Panc1 (cell line): ENCODE data around the gene FHIT. TPM values are rescaled to one million over a fixed set of nuclear protein-coding genes. Genes with fewer than 3 reads are reported as not detected.

Experiments used
- ATAC-seq: fragments of 200-7000 bp; cut with Tn5 transposase; 2 replicates; pipeline ENCODE4 v1.9.1; 2020; ENCODE audit warnings: mild to moderate bottlenecking, moderate library complexity
- BruUV-seq: library from RNA; stranded (reverse); fragments of 400-500 nt; replicated peaks from 2 replicates; lab custom pipeline; 2021; lab: Mats Ljungman, UMichigan
- CTCF ChIA-PET: fragments of 300-600 bp; sonication (Branson Sonifier 250); formaldehyde crosslinking; loops from one replicate; lab custom pipeline; 2022; ENCODE audit warnings: antibody characterized with exemption; lab: Charles Lee
- POLR2A ChIA-PET: fragments of 300-600 bp; sonication (Branson Sonifier 250); formaldehyde crosslinking; loops from one replicate; lab custom pipeline; 2022; ENCODE audit warnings: antibody characterized with exemption; lab: Charles Lee
- DNase-seq: peaks from one replicate; pipeline ENCODE4 v3.0.0-alpha.2; 2010; ENCODE audit warnings: low read depth, low spot score
- H3K27ac ChIP-seq: 2 replicates; pipeline ENCODE4 v1.5.1; 2011; ENCODE audit warnings: mild to moderate bottlenecking, low read length, inconsistent platforms
- H3K27me3 ChIP-seq: fragments of 200-500 bp; sonication (Bioruptor generic); 2 replicates; pipeline ENCODE4 v1.6.0; 2014; ENCODE audit warnings: low read length, inconsistent platforms; ENCODE audit not compliant: control insufficient read depth, insufficient read depth
- H3K36me3 ChIP-seq: fragments of 200-500 bp; sonication (Bioruptor generic); 2 replicates; pipeline ENCODE4 v1.5.1; 2014; ENCODE audit warnings: inconsistent platforms, mild to moderate bottlenecking, low read length, moderate library complexity; ENCODE audit not compliant: control insufficient read depth, insufficient read depth
- H3K4me1 ChIP-seq: 2 replicates; pipeline ENCODE4 v1.5.1; 2011; ENCODE audit warnings: inconsistent platforms, mild to moderate bottlenecking, low read length, moderate library complexity; ENCODE audit not compliant: control insufficient read depth, insufficient read depth
- H3K4me3 ChIP-seq, 2 experiments: 2 replicates each; pipeline ENCODE4 v1.5.1; 2011 to 2012; ENCODE audit warnings: low read depth in 2 of 2, low read length in 2 of 2, mild to moderate bottlenecking in 2 of 2, inconsistent platforms in 1 of 2, moderate library complexity in 1 of 2
- H3K9me3 ChIP-seq: fragments of 200-500 bp; sonication (Bioruptor generic); 2 replicates; pipeline ENCODE4 v1.5.1; 2014; ENCODE audit warnings: low read depth, mild to moderate bottlenecking, inconsistent platforms, low read length, moderate library complexity; ENCODE audit not compliant: control insufficient read depth, insufficient read depth
- POLR2AphosphoS5 ChIP-seq: IDR thresholded peaks from 2 replicates; pipeline ENCODE4 v1.6.1; 2012; ENCODE audit warnings: mild to moderate bottlenecking, low read depth, low read length, moderate library complexity
- SIN3A ChIP-seq: IDR thresholded peaks from 2 replicates; pipeline ENCODE4 v1.6.1; 2012; ENCODE audit warnings: low read depth, mild to moderate bottlenecking, low read length, moderate library complexity, borderline replicate concordance; ENCODE audit not compliant: insufficient read depth
- TCF7L2 ChIP-seq: IDR thresholded peaks from 2 replicates; pipeline ENCODE4 v1.6.1; 2011; ENCODE audit warnings: mild to moderate bottlenecking, low read depth, low read length, inconsistent platforms
- in situ Hi-C: cut with HindIII; loops from 2 replicates; pipeline ENCODE4 v1.10.0; 2016; ENCODE audit warnings: low sequenced_read_pairs, low pct_unique_long_range_greater_than_20kb
- intact Hi-C: fragments of 100-400 bp; cut with micrococcal nuclease; formaldehyde crosslinking; loops from one replicate; pipeline ENCODE4 v1.10.0; 2022; ENCODE audit not compliant: unreplicated experiment
- total RNA-seq: library from RNA; stranded (reverse); gene quantifications from one replicate; pipeline ENCODE4 v1.2.1, GENCODE V29; 2021; ENCODE audit not compliant: unreplicated experiment
- TF ChIP-seq, protein P1 (sequence below), 2 experiments: IDR thresholded peaks; 2 replicates each; pipeline ENCODE4 v1.6.1; 2011 to 2012; ENCODE audit warnings: low read depth in 2 of 2, control low read depth in 1 of 2, low read length in 1 of 2, mild to moderate bottlenecking in 1 of 2, moderate library complexity in 1 of 2; ENCODE audit not compliant: insufficient read depth in 1 of 2
- TF ChIP-seq, protein P2 (sequence below): fragments of 450-650 bp; IDR thresholded peaks from 2 replicates; pipeline ENCODE4 v1.5.1; 2017; ENCODE audit warnings: mild to moderate bottlenecking

The FHIT gene
- total RNA-seq, 1 experiment from 2014 or later = 2.2 TPM

DNA sequence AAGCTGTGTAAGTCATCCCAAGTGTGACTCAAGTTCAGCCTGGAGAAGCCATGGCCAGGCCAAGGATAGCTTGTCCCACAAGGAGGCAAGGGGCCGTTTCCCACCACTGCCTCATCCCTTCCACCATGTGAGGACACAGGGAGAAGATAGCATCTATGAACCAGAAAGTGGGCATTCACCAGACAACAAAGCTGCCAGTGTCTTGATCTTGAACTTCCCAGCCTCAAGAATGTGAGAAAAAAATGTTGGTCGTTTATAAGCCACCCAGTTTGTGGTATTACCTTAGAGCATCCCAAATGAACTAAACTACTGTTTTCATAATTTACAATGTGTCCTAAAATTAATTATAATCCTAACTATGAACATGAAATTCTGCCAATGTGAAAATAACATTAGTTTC lies 1270.7 kb downstream of the FHIT start:
- Histone ChIP-seq H3K27ac (no peak overlapping the region), H3K4me1 (no peaks in the 10 kb centered on the region), H3K9me3 (no peaks in the 10 kb centered on the region), H3K4me3 (no peak overlapping the region), H3K27me3 (no peaks in the 10 kb centered on the region), H3K36me3 (no peaks in the 10 kb centered on the region)
- DNase-seq (no peak), ATAC-seq (no peak)
- no TSS peak for BruUV-seq
- TF ChIP-seq TCF7L2 (no peak), POLR2AphosphoS5 (no peak), SIN3A (no peak)
- TF ChIP-seq, protein P1, sequence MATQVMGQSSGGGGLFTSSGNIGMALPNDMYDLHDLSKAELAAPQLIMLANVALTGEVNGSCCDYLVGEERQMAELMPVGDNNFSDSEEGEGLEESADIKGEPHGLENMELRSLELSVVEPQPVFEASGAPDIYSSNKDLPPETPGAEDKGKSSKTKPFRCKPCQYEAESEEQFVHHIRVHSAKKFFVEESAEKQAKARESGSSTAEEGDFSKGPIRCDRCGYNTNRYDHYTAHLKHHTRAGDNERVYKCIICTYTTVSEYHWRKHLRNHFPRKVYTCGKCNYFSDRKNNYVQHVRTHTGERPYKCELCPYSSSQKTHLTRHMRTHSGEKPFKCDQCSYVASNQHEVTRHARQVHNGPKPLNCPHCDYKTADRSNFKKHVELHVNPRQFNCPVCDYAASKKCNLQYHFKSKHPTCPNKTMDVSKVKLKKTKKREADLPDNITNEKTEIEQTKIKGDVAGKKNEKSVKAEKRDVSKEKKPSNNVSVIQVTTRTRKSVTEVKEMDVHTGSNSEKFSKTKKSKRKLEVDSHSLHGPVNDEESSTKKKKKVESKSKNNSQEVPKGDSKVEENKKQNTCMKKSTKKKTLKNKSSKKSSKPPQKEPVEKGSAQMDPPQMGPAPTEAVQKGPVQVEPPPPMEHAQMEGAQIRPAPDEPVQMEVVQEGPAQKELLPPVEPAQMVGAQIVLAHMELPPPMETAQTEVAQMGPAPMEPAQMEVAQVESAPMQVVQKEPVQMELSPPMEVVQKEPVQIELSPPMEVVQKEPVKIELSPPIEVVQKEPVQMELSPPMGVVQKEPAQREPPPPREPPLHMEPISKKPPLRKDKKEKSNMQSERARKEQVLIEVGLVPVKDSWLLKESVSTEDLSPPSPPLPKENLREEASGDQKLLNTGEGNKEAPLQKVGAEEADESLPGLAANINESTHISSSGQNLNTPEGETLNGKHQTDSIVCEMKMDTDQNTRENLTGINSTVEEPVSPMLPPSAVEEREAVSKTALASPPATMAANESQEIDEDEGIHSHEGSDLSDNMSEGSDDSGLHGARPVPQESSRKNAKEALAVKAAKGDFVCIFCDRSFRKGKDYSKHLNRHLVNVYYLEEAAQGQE (IDR thresholded peaks at IDR 0.05; ENCODE audit: insufficient read depth in 1 of 2, low read depth in 2 of 2, low read length in 1 of 2) = no peak
- TF ChIP-seq, protein P2, sequence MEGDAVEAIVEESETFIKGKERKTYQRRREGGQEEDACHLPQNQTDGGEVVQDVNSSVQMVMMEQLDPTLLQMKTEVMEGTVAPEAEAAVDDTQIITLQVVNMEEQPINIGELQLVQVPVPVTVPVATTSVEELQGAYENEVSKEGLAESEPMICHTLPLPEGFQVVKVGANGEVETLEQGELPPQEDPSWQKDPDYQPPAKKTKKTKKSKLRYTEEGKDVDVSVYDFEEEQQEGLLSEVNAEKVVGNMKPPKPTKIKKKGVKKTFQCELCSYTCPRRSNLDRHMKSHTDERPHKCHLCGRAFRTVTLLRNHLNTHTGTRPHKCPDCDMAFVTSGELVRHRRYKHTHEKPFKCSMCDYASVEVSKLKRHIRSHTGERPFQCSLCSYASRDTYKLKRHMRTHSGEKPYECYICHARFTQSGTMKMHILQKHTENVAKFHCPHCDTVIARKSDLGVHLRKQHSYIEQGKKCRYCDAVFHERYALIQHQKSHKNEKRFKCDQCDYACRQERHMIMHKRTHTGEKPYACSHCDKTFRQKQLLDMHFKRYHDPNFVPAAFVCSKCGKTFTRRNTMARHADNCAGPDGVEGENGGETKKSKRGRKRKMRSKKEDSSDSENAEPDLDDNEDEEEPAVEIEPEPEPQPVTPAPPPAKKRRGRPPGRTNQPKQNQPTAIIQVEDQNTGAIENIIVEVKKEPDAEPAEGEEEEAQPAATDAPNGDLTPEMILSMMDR = no peak
- in situ Hi-C loops = no loop called here
- CTCF ChIA-PET = no interaction called here
- intact Hi-C loops = no loop called here
- POLR2A ChIA-PET = no interaction called here

DNA sequence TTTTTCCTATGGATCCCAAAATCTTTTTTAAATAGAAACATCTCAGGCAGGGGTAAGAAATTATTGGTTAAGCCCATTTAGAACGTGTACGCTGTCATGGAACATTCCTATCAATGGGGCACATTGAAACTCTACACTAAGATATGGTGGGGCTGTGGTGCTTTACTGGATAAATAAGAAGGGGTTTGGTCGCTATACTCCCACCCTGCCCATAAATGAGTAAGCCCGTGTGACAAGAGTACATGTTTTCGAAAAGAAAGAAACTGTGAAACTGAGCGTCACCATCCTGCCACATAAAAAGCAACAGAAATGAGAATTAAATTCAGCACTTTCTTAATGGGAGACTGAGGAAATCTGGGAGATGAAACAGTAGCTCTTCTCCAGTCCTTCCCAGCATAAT lies 1271.7 kb downstream of the FHIT start:
- BruUV-seq = no TSS peak
- no peaks in the 10 kb centered on the region for H3K27me3 ChIP-seq
- no peaks in the 10 kb centered on the region for H3K36me3 ChIP-seq
- POLR2A ChIA-PET = no interaction called here
- ATAC-seq (no peak), DNase-seq (no peak)
- intact Hi-C loops = no loop called here
- CTCF ChIA-PET = no interaction called here
- TF ChIP-seq TCF7L2 = no peak
- TF ChIP-seq, protein P1 (IDR thresholded peaks at IDR 0.05; ENCODE audit: insufficient read depth in 1 of 2, low read depth in 2 of 2, low read length in 1 of 2) = no peak
- no peak overlapping the region for H3K4me3 ChIP-seq
- in situ Hi-C loops = no loop called here
- H3K27ac ChIP-seq = no peak overlapping the region
- no peaks in the 10 kb centered on the region for H3K9me3 ChIP-seq
- H3K4me1 ChIP-seq = no peaks in the 10 kb centered on the region
